Measurements from ENCODE around the gene IRS1. TPM values are rescaled to one million over a fixed set of nuclear protein-coding genes. Genes with fewer than 3 reads are reported as not detected.

Gene IRS1
- total RNA-seq, 5 donors from 2014 or later (not counting 1 experiment from before 2014, with no cell fraction given), result 3.7 to 8.7 (median 6.7) TPM

DNA sequence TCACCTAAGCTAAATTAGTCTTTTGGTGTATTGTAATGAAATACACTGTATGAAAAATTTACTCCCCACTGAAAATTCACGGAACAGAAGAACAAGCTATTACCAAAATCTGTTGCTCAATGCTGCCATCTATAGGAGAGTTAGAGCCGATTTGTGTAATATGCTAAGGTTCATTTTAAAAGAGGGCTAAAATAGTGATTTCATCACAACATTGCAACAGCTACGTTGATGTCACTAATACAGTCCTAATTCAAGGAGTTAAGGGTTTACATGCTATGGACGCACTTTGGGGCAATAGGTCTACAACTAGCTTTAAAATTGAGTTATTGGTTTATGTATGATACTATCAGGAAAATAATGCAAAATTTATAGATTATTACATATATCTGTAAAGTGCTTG, 3.0 kb upstream of the IRS1 start:
- Mint-ChIP-seq H3K4me3 (no peak overlapping the region), H3K27me3 (peaks cover 12 to 22% of the 10 kb centered on the region in 2 donors), H3K9me3 (no peaks in the 10 kb centered on the region), H3K4me1 (peaks cover 23 to 28% (median 25%) of the 10 kb centered on the region in 3 donors), H3K36me3 (no peaks in the 10 kb centered on the region), H3K27ac (no peak overlapping the region)
- Histone ChIP-seq H3K27ac (ENCODE audit: low read length) (no peak overlapping the region), H3K4me3 (ENCODE audit: control insufficient read depth in 1 of 2, extremely low read depth in 1 of 2, low read length in 1 of 2) (no peak overlapping the region), H3K4me1 (ENCODE audit: control insufficient read depth in 1 of 2, extremely low read depth in 1 of 2, insufficient read depth in 2 of 2, low read length in 2 of 2) (peaks cover 9 to 34% of the 10 kb centered on the region in 2 experiments), H3K27me3 (replicated peaks in 1 of 2; ENCODE audit: control insufficient read depth in 2 of 2, extremely low read depth in 1 of 2, insufficient read depth in 2 of 2, low read length in 1 of 2) (peaks cover 0 to 27% of the 10 kb centered on the region in 2 experiments), H3K9me3 (no peaks in the 10 kb centered on the region), H3K36me3 (ENCODE audit: control insufficient read depth in 2 of 2, extremely low read depth in 1 of 2, insufficient read depth in 1 of 2, low read length in 1 of 2) (no peaks in the 10 kb centered on the region)
- POLR2A ChIA-PET, result interaction anchor here (0.6 to 1.2 kb wide), 2 partner anchors 33 kb away, joined by 3 read pairs; partner anchors contain the start of gene RHBDD1 (in 1 of the 2)
- DNase-seq (peak in 2 of 35 experiments; percentile 21 to 86), ATAC-seq (replicated peaks in 1 of 4) (no peak)
- no CpG with 5 or more reads among the region's 4 CpGs for WGBS (ENCODE audit: insufficient coverage)
- CTCF ChIA-PET, result interaction anchor here (0.5 to 4.6 kb wide), 48 partner anchors 8 to 1799 kb away, joined by 3 to 34 read pairs (median 4); partner anchors contain the start of gene RHBDD1 (in 2 of the 2)

DNA sequence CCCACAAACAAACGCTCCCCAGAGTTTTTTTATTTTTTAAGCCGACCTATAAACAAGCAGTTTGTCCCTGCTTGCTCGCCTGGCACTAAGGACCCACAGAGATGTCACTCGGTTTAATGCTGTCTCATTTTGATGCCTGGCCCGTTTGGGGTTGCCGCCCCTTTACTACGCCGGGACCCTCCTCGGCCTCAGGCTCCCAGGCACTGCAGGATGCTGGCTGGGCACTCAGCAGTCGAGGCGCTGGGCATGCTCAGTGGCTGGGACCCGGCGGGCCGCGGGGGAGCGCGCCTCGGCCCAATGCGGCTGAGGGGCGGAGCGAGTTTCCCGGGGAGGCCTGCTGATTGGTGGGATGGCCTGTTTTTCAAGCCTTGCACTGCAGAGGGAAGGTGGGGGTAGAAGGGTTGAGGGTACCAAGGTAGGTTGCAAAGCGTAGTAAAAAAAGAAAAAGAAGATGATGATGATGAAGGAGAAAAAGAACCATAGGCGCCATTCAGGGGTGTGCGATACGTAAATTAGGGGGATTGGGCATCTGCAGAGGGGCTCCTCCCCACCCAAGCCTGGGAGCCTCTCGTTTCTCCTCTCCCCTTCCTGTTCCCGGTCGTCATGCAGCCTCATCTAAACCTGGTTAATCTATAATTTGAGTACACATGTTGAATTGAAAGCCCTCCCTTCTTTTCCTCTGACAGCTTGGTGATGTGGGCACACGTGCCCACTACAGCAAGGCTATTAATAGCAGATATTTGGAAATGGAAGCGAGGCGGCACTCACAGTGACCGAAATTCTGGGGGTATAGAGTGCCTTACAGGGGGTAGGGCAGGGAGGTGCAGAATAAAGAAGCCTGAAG, 1.5 kb upstream of the IRS1 start:
- peak overlapping the region; percentile 61 to 76 for H3K4me3 ChIP-seq (ENCODE audit: control insufficient read depth in 1 of 2, extremely low read depth in 1 of 2, low read length in 1 of 2)
- DNase-seq, result peak in 32 of 35 experiments; percentile 37 to 79 (median 53)
- H3K27ac Mint-ChIP-seq, result peak overlapping the region; percentile 56 to 80
- peak overlapping the region; percentile 71 to 89 (median 84) for H3K4me3 Mint-ChIP-seq
- H3K27me3 ChIP-seq (replicated peaks in 1 of 2; ENCODE audit: control insufficient read depth in 2 of 2, extremely low read depth in 1 of 2, insufficient read depth in 2 of 2, low read length in 1 of 2), result peaks cover 0 to 28% of the 10 kb centered on the region in 2 experiments
- H3K4me1 ChIP-seq (ENCODE audit: control insufficient read depth in 1 of 2, extremely low read depth in 1 of 2, insufficient read depth in 2 of 2, low read length in 2 of 2), result peaks cover 9 to 34% of the 10 kb centered on the region in 2 experiments
- H3K36me3 Mint-ChIP-seq, result no peaks in the 10 kb centered on the region
- 3% methylated on average over 25 of the region's 33 CpGs for WGBS (ENCODE audit: insufficient coverage)
- H3K36me3 ChIP-seq (ENCODE audit: control insufficient read depth in 2 of 2, extremely low read depth in 1 of 2, insufficient read depth in 1 of 2, low read length in 1 of 2), result no peaks in the 10 kb centered on the region
- ChIA-PET POLR2A (interaction anchor here (0.5 to 0.8 kb wide), 2 partner anchors 31 to 150 kb away, joined by 3 to 4 read pairs; no protein-coding TSS in a partner anchor), CTCF (interaction anchor here (0.6 to 4.6 kb wide), 19 partner anchors 12 to 1953 kb away, joined by 3 to 34 read pairs (median 4); no protein-coding TSS in a partner anchor)
- no peaks in the 10 kb centered on the region for H3K9me3 ChIP-seq
- H3K27ac ChIP-seq (ENCODE audit: low read length), result no peak overlapping the region
- H3K9me3 Mint-ChIP-seq, result no peaks in the 10 kb centered on the region
- peak; percentile 49 to 56 (median 54) for ATAC-seq (replicated peaks in 1 of 4)
- peaks cover 4 to 12% of the 10 kb centered on the region in 2 donors for H3K27me3 Mint-ChIP-seq
- peaks cover 28 to 39% (median 31%) of the 10 kb centered on the region in 3 donors for H3K4me1 Mint-ChIP-seq

DNA sequence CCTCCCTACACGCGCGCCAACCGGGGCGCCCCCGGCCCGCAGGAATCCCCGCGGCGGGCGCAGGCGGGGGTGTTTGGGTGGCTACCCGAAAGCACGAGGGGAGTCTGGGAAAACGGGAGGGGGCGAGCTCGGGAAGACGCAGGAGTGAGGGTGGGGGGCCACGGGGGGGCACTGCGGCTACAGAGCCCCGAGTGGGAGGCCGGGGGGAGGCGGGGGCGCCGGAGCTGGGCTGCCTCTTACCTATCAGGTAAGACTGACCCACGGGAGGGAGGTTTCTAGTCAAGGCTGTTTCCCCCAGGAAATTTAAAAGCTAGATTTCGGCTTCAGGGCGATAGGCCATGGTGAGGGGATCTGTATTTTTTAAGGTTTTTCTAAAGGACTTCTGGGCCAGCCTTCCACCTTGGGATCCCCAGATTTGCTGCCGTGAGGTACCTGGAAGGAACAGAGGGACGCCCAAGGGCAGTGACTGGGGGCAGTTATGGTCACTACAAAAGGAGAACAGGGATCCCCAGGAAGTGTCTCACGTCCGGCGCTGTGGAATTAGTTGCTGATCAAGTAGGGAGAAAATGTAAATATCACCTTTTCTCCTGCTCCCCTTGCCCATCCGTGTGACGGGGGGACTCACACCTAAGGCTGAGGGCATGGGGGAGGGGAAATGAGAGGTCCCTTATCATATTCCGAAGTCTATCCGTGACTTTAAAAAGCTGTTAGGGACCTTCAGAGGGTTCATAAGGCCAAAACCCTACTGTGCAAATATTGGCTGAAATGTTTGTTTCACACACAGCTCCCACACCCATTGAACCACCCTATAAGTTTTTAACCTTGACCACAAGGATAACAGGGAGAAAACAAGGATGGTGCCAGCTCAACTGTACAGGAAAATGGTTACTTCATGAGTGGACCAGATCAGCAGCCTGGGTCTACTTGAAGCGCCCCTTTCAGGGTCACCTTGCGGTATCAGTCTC, 638 bp upstream of the IRS1 start:
- peak in 2 of 35 experiments; percentile 2 to 15 for DNase-seq
- H3K36me3 ChIP-seq (ENCODE audit: control insufficient read depth in 2 of 2, extremely low read depth in 1 of 2, insufficient read depth in 1 of 2, low read length in 1 of 2), result no peaks in the 10 kb centered on the region
- no peak overlapping the region for H3K27ac ChIP-seq (ENCODE audit: low read length)
- 4% methylated on average over 15 of the region's 39 CpGs for WGBS (ENCODE audit: insufficient coverage)
- H3K36me3 Mint-ChIP-seq, result no peaks in the 10 kb centered on the region
- H3K27me3 ChIP-seq (replicated peaks in 1 of 2; ENCODE audit: control insufficient read depth in 2 of 2, extremely low read depth in 1 of 2, insufficient read depth in 2 of 2, low read length in 1 of 2), result peaks cover 0 to 27% of the 10 kb centered on the region in 2 experiments
- peak overlapping the region; percentile 73 to 80 for H3K27ac Mint-ChIP-seq
- H3K4me3 Mint-ChIP-seq, result peak overlapping the region; percentile 71 to 89 (median 84)
- H3K9me3 ChIP-seq, result no peaks in the 10 kb centered on the region
- ChIA-PET CTCF (interaction anchor here (0.5 to 4.6 kb wide), 19 partner anchors 9 to 1678 kb away, joined by 3 to 34 read pairs (median 4); no protein-coding TSS in a partner anchor), POLR2A (interaction anchor here (0.6 to 1.2 kb wide), 4 partner anchors 10 to 184 kb away, joined by 3 to 11 read pairs (median 5); no protein-coding TSS in a partner anchor)
- no peaks in the 10 kb centered on the region for H3K9me3 Mint-ChIP-seq
- peaks cover 9 to 34% of the 10 kb centered on the region in 2 experiments for H3K4me1 ChIP-seq (ENCODE audit: control insufficient read depth in 1 of 2, extremely low read depth in 1 of 2, insufficient read depth in 2 of 2, low read length in 2 of 2)
- peak in 1 of 4 experiments; percentile 2 for ATAC-seq (replicated peaks in 1 of 4)
- peaks cover 28 to 44% (median 35%) of the 10 kb centered on the region in 3 donors for H3K4me1 Mint-ChIP-seq
- peaks cover 4 to 6% of the 10 kb centered on the region in 2 donors for H3K27me3 Mint-ChIP-seq
- peak overlapping the region; percentile 76 to 90 for H3K4me3 ChIP-seq (ENCODE audit: control insufficient read depth in 1 of 2, extremely low read depth in 1 of 2, low read length in 1 of 2)

DNA sequence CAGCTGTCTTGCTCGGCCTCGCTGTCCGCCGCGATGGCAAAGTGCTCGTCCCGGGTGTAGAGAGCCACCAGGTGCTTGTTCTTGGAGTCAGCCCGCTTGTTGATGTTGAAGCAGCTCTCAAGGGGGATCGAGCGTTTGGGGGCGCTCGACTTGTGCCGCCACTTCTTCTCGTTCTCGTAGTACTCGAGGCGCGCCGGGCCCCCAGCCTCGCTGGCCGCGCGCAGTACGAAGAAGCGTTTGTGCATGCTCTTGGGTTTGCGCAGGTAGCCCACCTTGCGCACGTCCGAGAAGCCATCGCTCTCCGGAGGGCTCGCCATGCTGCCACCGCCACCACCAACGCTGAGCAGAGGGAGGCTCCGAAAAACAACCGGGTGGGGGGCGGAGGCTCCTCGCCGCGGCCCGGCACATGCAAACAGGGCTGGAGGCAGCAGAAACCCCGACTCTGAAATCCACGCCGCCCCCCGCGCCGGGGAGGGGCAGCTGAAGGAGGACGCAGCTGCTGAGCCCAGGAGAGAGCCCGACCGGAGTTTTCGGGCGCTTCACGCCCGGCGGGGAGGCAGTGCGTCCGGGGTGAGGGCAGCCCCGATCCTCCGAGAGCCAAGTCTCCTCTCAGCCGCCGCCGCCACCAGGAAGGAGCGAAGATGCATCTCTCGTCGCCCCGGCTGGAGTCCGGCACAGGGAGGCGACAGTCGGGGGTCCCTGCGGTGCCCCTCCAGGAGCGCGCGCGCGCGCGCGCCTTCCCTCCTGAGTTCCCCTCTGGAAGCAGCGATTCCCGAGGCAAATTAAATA, 1.0 kb downstream of the IRS1 start:
- Histone ChIP-seq H3K27me3 (replicated peaks in 1 of 2; ENCODE audit: control insufficient read depth in 2 of 2, extremely low read depth in 1 of 2, insufficient read depth in 2 of 2, low read length in 1 of 2) (peaks cover 0 to 24% of the 10 kb centered on the region in 2 experiments), H3K36me3 (ENCODE audit: control insufficient read depth in 2 of 2, extremely low read depth in 1 of 2, insufficient read depth in 1 of 2, low read length in 1 of 2) (no peaks in the 10 kb centered on the region), H3K27ac (ENCODE audit: low read length) (peak overlapping the region; percentile 2), H3K9me3 (no peaks in the 10 kb centered on the region), H3K4me3 (ENCODE audit: control insufficient read depth in 1 of 2, extremely low read depth in 1 of 2, low read length in 1 of 2) (peak overlapping the region; percentile 76 to 90), H3K4me1 (ENCODE audit: control insufficient read depth in 1 of 2, extremely low read depth in 1 of 2, insufficient read depth in 2 of 2, low read length in 2 of 2) (peaks cover 10 to 34% of the 10 kb centered on the region in 2 experiments)
- H3K36me3 Mint-ChIP-seq, result no peaks in the 10 kb centered on the region
- ATAC-seq (replicated peaks in 1 of 4) (peak; percentile 33 to 40 (median 36)), DNase-seq (peak in 22 of 35 experiments; percentile 28 to 66 (median 38))
- CTCF ChIA-PET, result interaction anchor here (0.6 to 1.6 kb wide), 11 partner anchors 8 to 1127 kb away, joined by 3 to 5 read pairs (median 3); no protein-coding TSS in a partner anchor
- peak overlapping the region; percentile 86 to 90 (median 89) for H3K4me3 Mint-ChIP-seq
- WGBS (ENCODE audit: insufficient coverage), result 1% methylated on average over 71 of the region's 80 CpGs
- H3K4me1 Mint-ChIP-seq, result peaks cover 39 to 57% (median 47%) of the 10 kb centered on the region in 3 donors
- peaks cover 0 to 4% of the 10 kb centered on the region in 2 donors for H3K27me3 Mint-ChIP-seq
- POLR2A ChIA-PET, result interaction anchor here (0.5 to 1.2 kb wide), 6 partner anchors 7 to 752 kb away, joined by 3 to 8 read pairs (median 4); partner anchors contain the start of gene RHBDD1 (in 1 of the 2)
- H3K27ac Mint-ChIP-seq, result peak overlapping the region; percentile 83 to 87
- H3K9me3 Mint-ChIP-seq, result no peaks in the 10 kb centered on the region

GRCh38 chr2:226797989-226798421, 1.6 kb downstream of the IRS1 start:
- no peak for ATAC-seq (replicated peaks in 1 of 4)
- ChIA-PET CTCF (interaction anchor here (0.7 to 1.6 kb wide), 4 partner anchors 25 to 909 kb away, joined by 3 to 5 read pairs (median 3); no protein-coding TSS in a partner anchor), POLR2A (no interaction called here)
- peak overlapping the region; percentile 76 to 90 for H3K4me3 ChIP-seq (ENCODE audit: control insufficient read depth in 1 of 2, extremely low read depth in 1 of 2, low read length in 1 of 2)
- H3K4me1 ChIP-seq (ENCODE audit: control insufficient read depth in 1 of 2, extremely low read depth in 1 of 2, insufficient read depth in 2 of 2, low read length in 2 of 2), result peaks cover 11 to 34% of the 10 kb centered on the region in 2 experiments
- 88% methylated on average over 18 of the region's 23 CpGs for WGBS (ENCODE audit: insufficient coverage)
- no peaks in the 10 kb centered on the region for H3K36me3 ChIP-seq (ENCODE audit: control insufficient read depth in 2 of 2, extremely low read depth in 1 of 2, insufficient read depth in 1 of 2, low read length in 1 of 2)
- peak overlapping the region in 1 of 2 donors; percentile 87 for H3K27ac Mint-ChIP-seq
- DNase-seq, result peak in 1 of 35 experiments; percentile 3
- H3K27me3 ChIP-seq (replicated peaks in 1 of 2; ENCODE audit: control insufficient read depth in 2 of 2, extremely low read depth in 1 of 2, insufficient read depth in 2 of 2, low read length in 1 of 2), result peaks cover 0 to 24% of the 10 kb centered on the region in 2 experiments
- no peaks in the 10 kb centered on the region for H3K36me3 Mint-ChIP-seq
- peaks cover 45 to 62% (median 50%) of the 10 kb centered on the region in 3 donors for H3K4me1 Mint-ChIP-seq
- no peak overlapping the region for H3K27ac ChIP-seq (ENCODE audit: low read length)
- peak overlapping the region; percentile 86 to 90 (median 89) for H3K4me3 Mint-ChIP-seq
- H3K27me3 Mint-ChIP-seq, result peaks cover 0 to 2% of the 10 kb centered on the region in 2 donors
- H3K9me3 Mint-ChIP-seq, result no peaks in the 10 kb centered on the region
- H3K9me3 ChIP-seq, result no peaks in the 10 kb centered on the region

Data from T-cell (primary cell).